Thymus (tissue), 11 donors: ENCODE measurements around the gene NAA10. TPM values are rescaled to one million over a fixed set of nuclear protein-coding genes. Genes with fewer than 3 reads are reported as not detected.

Experiments used
- DNase-seq, 9 donors: peaks; one replicate each; pipeline ENCODE4 v3.0.0-alpha.2; 2013; ENCODE audit warnings: low spot score in 9 of 9, low read depth in 6 of 9, missing footprints in 1 of 9
- H3K27ac ChIP-seq, 2 donors: one replicate each; pipeline ENCODE4 v1.5.1; 2013; ENCODE audit warnings: control low read depth in 1 of 2, low read depth in 1 of 2, low read length in 1 of 2, mild to moderate bottlenecking in 1 of 2, moderate library complexity in 1 of 2
- H3K27me3 ChIP-seq, 2 donors: one replicate each; pipeline ENCODE4 v1.5.1; 2013; ENCODE audit warnings: low read length in 1 of 2; ENCODE audit not compliant: control insufficient read depth in 2 of 2, insufficient read depth in 1 of 2
- H3K36me3 ChIP-seq, 2 donors: one replicate each; pipeline ENCODE4 v1.5.1; 2013; ENCODE audit warnings: low read length in 1 of 2, mild to moderate bottlenecking in 1 of 2, moderate library complexity in 1 of 2; ENCODE audit not compliant: control insufficient read depth in 2 of 2, insufficient read depth in 2 of 2
- H3K4me1 ChIP-seq, 2 donors: one replicate each; pipeline ENCODE4 v1.5.1; 2013; ENCODE audit warnings: low read length in 2 of 2; ENCODE audit not compliant: control insufficient read depth in 2 of 2, insufficient read depth in 2 of 2
- H3K4me3 ChIP-seq, 2 donors: one replicate each; pipeline ENCODE4 v1.5.1; 2013; ENCODE audit warnings: low read length in 2 of 2, control low read depth in 1 of 2, mild to moderate bottlenecking in 1 of 2
- H3K9me3 ChIP-seq, 2 donors: one replicate each; pipeline ENCODE4 v1.5.1; 2013; ENCODE audit warnings: low read length in 1 of 2, mild to moderate bottlenecking in 1 of 2; ENCODE audit not compliant: control insufficient read depth in 2 of 2, insufficient read depth in 1 of 2
- WGBS: extraction: QIAGEN DNeasy Blood & Tissue Kit; methylation state at CpG from one replicate; pipeline ENCODE4 v1.1.7; 2013; 5-methylcytosine and 5-hydroxymethylcytosine counted together
- polyA plus RNA-seq: library from polyadenylated mRNA; stranded (reverse); fragments of 200-250 nt; gene quantifications from one replicate; pipeline ENCODE4 v1.2.3, GENCODE V29; 2013
- total RNA-seq: library from RNA; stranded (reverse); fragments of 120-200 nt; gene quantifications from one replicate; pipeline ENCODE4 v1.2.4, GENCODE V29; 2013
- donor health status: healthy.

Gene NAA10
- total and polyA plus RNA-seq, 2 donors: 41.3 to 94.7 TPM

GRCh38 chrX:153934148-153934761 lies 582 bp downstream of the NAA10 start:
- peak overlapping the region; percentile 52 to 67 for H3K4me3 ChIP-seq
- peaks cover 15 to 37% of the 10 kb centered on the region in 2 donors for H3K36me3 ChIP-seq
- peaks cover 0 to 33% of the 10 kb centered on the region in 2 donors for H3K27me3 ChIP-seq
- H3K27ac ChIP-seq: peak overlapping the region; percentile 32 to 60
- H3K9me3 ChIP-seq: no peaks in the 10 kb centered on the region
- WGBS: 16% methylated on average over 33 of the region's 33 CpGs
- H3K4me1 ChIP-seq: peaks cover 0 to 30% of the 10 kb centered on the region in 2 donors
- no peak for DNase-seq

- H3K27me3 ChIP-seq: peaks cover 0 to 31% of the 10 kb centered on the region in 2 donors
- H3K4me3 ChIP-seq: peak overlapping the region; percentile 52 to 67
- H3K4me1 ChIP-seq: peaks cover 0 to 35% of the 10 kb centered on the region in 2 donors
- H3K27ac ChIP-seq: no peak overlapping the region
- no peaks in the 10 kb centered on the region for H3K9me3 ChIP-seq
- DNase-seq: no peak
- WGBS: 70% methylated on average over 7 of the region's 7 CpGs
- H3K36me3 ChIP-seq: peaks cover 15 to 37% of the 10 kb centered on the region in 2 donors
Measured at GRCh38 chrX:153933748-153934147, 1.1 kb downstream of the NAA10 start.

- Histone ChIP-seq H3K27ac (no peak overlapping the region), H3K36me3 (peaks cover 15 to 37% of the 10 kb centered on the region in 2 donors), H3K4me1 (peaks cover 0 to 39% of the 10 kb centered on the region in 2 donors), H3K9me3 (peaks cover 0 to 6% of the 10 kb centered on the region in 2 donors), H3K4me3 (no peak overlapping the region), H3K27me3 (peaks cover 0 to 31% of the 10 kb centered on the region in 2 donors)
- DNase-seq: no peak
- WGBS: 97% methylated on average over 13 of the region's 13 CpGs
Measured at GRCh38 chrX:153932220-153932915, 2.5 kb downstream of the NAA10 start.

GRCh38 chrX:153931748-153932147 lies 3.1 kb downstream of the NAA10 start:
- H3K4me1 ChIP-seq: peaks cover 0 to 45% of the 10 kb centered on the region in 2 donors
- peaks cover 0 to 7% of the 10 kb centered on the region in 2 donors for H3K9me3 ChIP-seq
- H3K27ac ChIP-seq: no peak overlapping the region
- H3K4me3 ChIP-seq: no peak overlapping the region
- WGBS: 98% methylated on average over 13 of the region's 13 CpGs
- H3K36me3 ChIP-seq: peaks cover 15 to 37% of the 10 kb centered on the region in 2 donors
- peaks cover 0 to 31% of the 10 kb centered on the region in 2 donors for H3K27me3 ChIP-seq
- no peak for DNase-seq

DNA sequence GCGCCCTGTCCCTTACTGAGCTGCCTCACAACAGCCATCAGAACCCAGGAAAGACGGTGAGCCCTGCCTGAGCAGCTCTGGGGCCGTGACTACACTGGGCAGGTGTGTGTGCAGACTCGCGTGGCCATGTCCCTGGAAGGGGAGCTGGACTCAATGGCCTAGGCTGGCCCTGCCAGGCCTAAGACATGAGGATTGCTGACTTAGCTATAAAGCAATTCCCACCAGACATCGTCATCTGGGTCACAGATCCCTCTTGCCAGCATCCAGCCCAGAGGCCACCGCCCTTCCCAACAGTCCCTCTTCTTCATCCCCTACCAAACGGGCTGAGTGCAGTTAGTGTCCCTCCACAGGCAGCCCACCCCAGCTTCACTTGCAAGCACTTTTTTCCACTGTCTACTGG lies 3.7 kb downstream of the NAA10 start:
- WGBS: 99% methylated on average over 8 of the region's 8 CpGs
- peaks cover 0 to 50% of the 10 kb centered on the region in 2 donors for H3K4me1 ChIP-seq
- peaks cover 0 to 29% of the 10 kb centered on the region in 2 donors for H3K27me3 ChIP-seq
- peaks cover 0 to 7% of the 10 kb centered on the region in 2 donors for H3K9me3 ChIP-seq
- peaks cover 15 to 37% of the 10 kb centered on the region in 2 donors for H3K36me3 ChIP-seq
- H3K4me3 ChIP-seq: no peak overlapping the region
- DNase-seq: no peak
- no peak overlapping the region for H3K27ac ChIP-seq

GRCh38 chrX:153930011-153930910 lies 4.6 kb downstream of the NAA10 start:
- Histone ChIP-seq H3K27me3 (peaks cover 0 to 28% of the 10 kb centered on the region in 2 donors), H3K27ac (no peak overlapping the region), H3K4me1 (peaks cover 0 to 48% of the 10 kb centered on the region in 2 donors), H3K4me3 (no peak overlapping the region), H3K36me3 (peaks cover 15 to 37% of the 10 kb centered on the region in 2 donors), H3K9me3 (peaks cover 0 to 7% of the 10 kb centered on the region in 2 donors)
- WGBS: 97% methylated on average over 31 of the region's 31 CpGs
- no peak for DNase-seq

- peak overlapping the region; percentile 31 to 93 for H3K27ac ChIP-seq
- peaks cover 0 to 7% of the 10 kb centered on the region in 2 donors for H3K9me3 ChIP-seq
- peak overlapping the region in 1 of 2 donors; percentile 46 for H3K4me3 ChIP-seq
- no peak for DNase-seq
- peaks cover 15 to 37% of the 10 kb centered on the region in 2 donors for H3K36me3 ChIP-seq
- WGBS: 91% methylated on average over 10 of the region's 10 CpGs
- peaks cover 0 to 28% of the 10 kb centered on the region in 2 donors for H3K27me3 ChIP-seq
- H3K4me1 ChIP-seq: peaks cover 0 to 53% of the 10 kb centered on the region in 2 donors
Measured at GRCh38 chrX:153929576-153929975, 5.3 kb downstream of the NAA10 start.

- 48% methylated on average over 9 of the region's 9 CpGs for whole genome bisulfite sequencing
- DNase-seq: no peak
- peaks cover 0 to 55% of the 10 kb centered on the region in 2 donors for H3K4me1 ChIP-seq
- peaks cover 0 to 7% of the 10 kb centered on the region in 2 donors for H3K9me3 ChIP-seq
- H3K27ac ChIP-seq: peak overlapping the region in 1 of 2 donors; percentile 93
- H3K4me3 ChIP-seq: peak overlapping the region; percentile 46 to 61
- H3K27me3 ChIP-seq: peaks cover 0 to 21% of the 10 kb centered on the region in 2 donors
- peaks cover 15 to 37% of the 10 kb centered on the region in 2 donors for H3K36me3 ChIP-seq
Measured at GRCh38 chrX:153928846-153929245, 6.0 kb downstream of the NAA10 start.
